Activated naive CD8-positive, alpha-beta T cell (primary cell): ENCODE measurements around the gene NTN3.
"Not testable (repeated sequence)": the region's sequence is repeated elsewhere in the genome, so short reads cannot be mapped to it uniquely, and the experiment has no call there.

Source experiments
- H3K27ac Mint-ChIP-seq: one replicate; pipeline ENCODE4 v1.8.0; 2021; ENCODE audit warnings: mixed read lengths
- H3K27me3 Mint-ChIP-seq: one replicate; pipeline ENCODE4 v1.8.0; 2021; ENCODE audit warnings: mixed read lengths
- H3K36me3 Mint-ChIP-seq: one replicate; pipeline ENCODE4 v1.8.0; 2021; ENCODE audit warnings: mixed read lengths
- H3K4me1 Mint-ChIP-seq: one replicate; pipeline ENCODE4 v1.8.0; 2021; ENCODE audit warnings: low read depth, mixed read lengths
- H3K4me3 Mint-ChIP-seq: one replicate; pipeline ENCODE4 v1.8.0; 2021; ENCODE audit warnings: mild to moderate bottlenecking, mixed read lengths
- H3K9me3 Mint-ChIP-seq: one replicate; pipeline ENCODE4 v1.8.0; 2021; ENCODE audit warnings: low read depth, mixed read lengths

The NTN3 gene

DNA sequence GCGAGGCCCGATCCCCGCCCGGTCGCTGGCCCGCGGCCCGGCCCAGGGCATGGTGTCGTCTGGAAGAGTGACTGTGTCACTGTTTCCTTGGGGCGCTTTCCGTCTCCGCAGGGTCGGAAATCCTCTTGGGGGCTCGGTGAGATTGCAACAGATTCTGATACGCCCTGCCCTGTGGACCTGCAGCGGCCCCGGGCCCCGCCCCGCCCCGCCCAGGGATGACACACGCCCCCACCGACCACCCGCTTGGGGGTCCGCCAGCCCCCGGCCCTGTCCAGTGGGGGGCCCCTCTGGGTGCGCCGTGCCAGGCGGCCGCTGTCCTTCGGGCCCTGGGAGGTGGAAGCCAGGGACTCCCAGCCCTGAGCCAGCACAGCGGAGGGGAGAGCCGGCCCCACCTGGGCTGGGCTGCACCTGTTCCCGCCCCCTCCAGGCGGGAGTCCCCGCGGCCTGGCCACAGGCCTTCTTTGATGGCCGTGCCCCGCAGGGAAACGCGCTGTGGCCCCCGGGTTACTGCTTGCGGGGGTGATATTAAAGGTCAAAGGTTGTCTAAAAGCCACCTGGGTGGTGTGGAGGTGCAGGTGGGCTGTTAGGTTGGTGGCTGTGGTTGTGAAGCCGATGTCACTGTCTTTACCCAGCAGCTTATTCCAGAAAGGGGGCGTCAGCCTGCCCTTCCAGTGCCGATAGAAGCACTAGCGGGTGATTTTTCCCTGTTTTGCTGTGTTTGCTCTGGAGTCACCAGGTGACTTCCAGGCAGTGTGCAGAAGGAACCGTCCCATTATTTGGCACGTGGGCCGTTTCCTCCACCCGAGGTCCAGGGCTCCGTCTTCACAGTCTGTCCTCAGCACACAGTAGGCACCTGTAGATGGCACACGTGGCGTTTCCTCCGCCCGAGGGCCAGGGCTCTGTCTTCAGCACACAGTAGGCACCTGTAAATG is 4.6 kb downstream of the NTN3 start:
- no peaks in the 10 kb centered on the region for H3K9me3 Mint-ChIP-seq
- no peaks in the 10 kb centered on the region for H3K36me3 Mint-ChIP-seq
- H3K27ac Mint-ChIP-seq: no peak overlapping the region
- H3K4me3 Mint-ChIP-seq: peak overlapping the region; percentile 70
- no peaks in the 10 kb centered on the region for H3K27me3 Mint-ChIP-seq
- peaks cover 10% of the 10 kb centered on the region for H3K4me1 Mint-ChIP-seq

DNA sequence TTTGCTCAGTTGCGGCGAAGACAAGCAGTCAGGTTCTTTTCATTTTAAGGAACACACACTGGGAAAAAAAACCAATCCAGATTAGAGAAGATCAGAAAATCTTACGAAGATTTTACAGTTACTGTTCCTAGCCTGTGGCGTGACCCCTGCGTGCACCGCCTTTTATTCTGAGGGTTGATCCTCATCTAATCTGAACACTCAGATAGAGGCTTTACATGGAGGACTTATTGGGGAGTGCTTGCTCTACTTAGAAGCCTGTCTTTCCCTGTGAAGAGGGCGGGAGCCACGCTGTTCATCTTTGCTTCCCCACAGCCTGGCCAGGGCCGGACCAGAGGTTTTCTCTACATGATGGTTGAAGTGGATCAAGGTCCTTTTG is 5.2 kb downstream of the NTN3 start:
- peak overlapping the region; percentile 70 for H3K4me3 Mint-ChIP-seq
- no peaks in the 10 kb centered on the region for H3K9me3 Mint-ChIP-seq
- H3K36me3 Mint-ChIP-seq: no peaks in the 10 kb centered on the region
- no peaks in the 10 kb centered on the region for H3K27me3 Mint-ChIP-seq
- no peak overlapping the region for H3K27ac Mint-ChIP-seq
- H3K4me1 Mint-ChIP-seq: peaks cover 10% of the 10 kb centered on the region

DNA sequence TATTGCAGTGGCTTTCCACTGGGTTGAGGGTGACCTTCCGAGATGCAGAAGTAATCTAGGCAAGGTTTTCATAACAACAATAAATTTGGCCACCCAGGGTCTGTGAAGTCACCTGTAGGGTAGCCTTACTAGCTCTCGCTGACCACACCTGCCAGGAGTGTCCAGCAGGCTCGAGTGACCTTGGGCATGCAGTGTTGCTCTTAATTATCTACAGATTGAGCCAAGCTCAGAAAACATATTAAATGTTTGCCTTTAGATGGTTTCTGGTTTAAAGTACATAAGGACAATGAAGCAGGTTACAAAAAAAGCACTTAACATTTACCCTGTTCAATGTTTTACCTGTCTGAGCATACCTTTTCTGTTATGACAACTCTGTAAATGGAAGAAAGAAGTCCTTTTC is 5.6 kb downstream of the NTN3 start:
- Mint-ChIP-seq H3K4me1 (peaks cover 10% of the 10 kb centered on the region), H3K9me3 (no peaks in the 10 kb centered on the region), H3K4me3 (peak overlapping the region; percentile 70), H3K27ac (no peak overlapping the region), H3K27me3 (no peaks in the 10 kb centered on the region), H3K36me3 (no peaks in the 10 kb centered on the region)

DNA sequence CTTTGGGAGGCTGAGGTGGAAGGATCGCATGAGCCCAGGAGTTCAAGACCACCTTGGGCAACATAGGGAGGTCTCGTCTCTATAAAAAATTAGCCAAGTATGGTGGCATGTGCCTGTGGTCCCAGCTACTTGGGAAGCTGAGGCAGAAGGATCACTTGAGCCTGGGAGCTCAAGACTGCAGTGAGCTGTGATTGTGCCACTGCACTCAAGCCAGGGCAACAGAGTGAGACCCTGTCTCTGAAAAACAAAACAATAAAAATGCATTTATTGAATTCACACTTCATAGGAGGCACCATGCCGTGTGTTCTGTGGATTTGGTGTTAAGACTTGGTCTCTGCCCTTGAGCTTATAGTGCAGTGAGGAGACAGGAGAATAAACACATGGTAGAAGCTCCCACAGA is 6.2 kb downstream of the NTN3 start:
- Mint-ChIP-seq H3K4me1 (peaks cover 13% of the 10 kb centered on the region), H3K27ac (no peak overlapping the region), H3K27me3 (no peaks in the 10 kb centered on the region), H3K36me3 (no peaks in the 10 kb centered on the region), H3K9me3 (no peaks in the 10 kb centered on the region), H3K4me3 (no peak overlapping the region)

GRCh38 chr16:2478279-2478678 is 7.2 kb downstream of the NTN3 start:
- H3K4me1 Mint-ChIP-seq: peaks cover 13% of the 10 kb centered on the region

GRCh38 chr16:2479996-2480395 is 8.9 kb downstream of the NTN3 start:
- not testable (repeated sequence) for H3K4me3 Mint-ChIP-seq, H3K27me3 Mint-ChIP-seq, H3K9me3 Mint-ChIP-seq, H3K36me3 Mint-ChIP-seq, H3K27ac Mint-ChIP-seq
- H3K4me1 Mint-ChIP-seq: peaks cover 12% of the 10 kb centered on the region

More at GRCh38 chr16:2478279-2478678, 7.2 kb downstream of the NTN3 start:
- H3K9me3 Mint-ChIP-seq: no peaks in the 10 kb centered on the region
- H3K27ac Mint-ChIP-seq: no peak overlapping the region
- H3K27me3 Mint-ChIP-seq: no peaks in the 10 kb centered on the region
- no peak overlapping the region for H3K4me3 Mint-ChIP-seq
- H3K36me3 Mint-ChIP-seq: no peaks in the 10 kb centered on the region

DNA sequence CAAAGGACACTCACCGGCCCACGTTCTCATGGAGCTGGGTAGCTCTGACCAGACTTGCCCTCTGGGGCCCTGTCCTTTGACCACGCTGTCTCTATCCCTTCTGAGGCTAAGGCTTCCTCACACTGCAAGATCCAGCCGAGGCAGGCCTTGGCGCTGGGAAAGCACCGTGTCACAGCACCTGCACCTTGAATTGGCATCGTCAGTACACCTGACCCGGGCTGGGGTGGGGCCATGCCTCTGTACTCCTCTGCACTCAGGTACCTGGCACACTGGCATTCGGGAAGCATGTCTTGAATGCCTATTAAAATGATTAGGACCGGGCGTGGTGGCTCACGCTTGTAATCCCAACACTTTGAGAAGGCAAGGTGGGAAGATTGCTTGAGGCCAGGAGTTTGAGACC is 9.9 kb downstream of the NTN3 start:
- no peaks in the 10 kb centered on the region for H3K36me3 Mint-ChIP-seq
- peaks cover 11% of the 10 kb centered on the region for H3K4me1 Mint-ChIP-seq
- H3K4me3 Mint-ChIP-seq: no peak overlapping the region
- no peaks in the 10 kb centered on the region for H3K27me3 Mint-ChIP-seq
- no peak overlapping the region for H3K27ac Mint-ChIP-seq
- no peaks in the 10 kb centered on the region for H3K9me3 Mint-ChIP-seq

DNA sequence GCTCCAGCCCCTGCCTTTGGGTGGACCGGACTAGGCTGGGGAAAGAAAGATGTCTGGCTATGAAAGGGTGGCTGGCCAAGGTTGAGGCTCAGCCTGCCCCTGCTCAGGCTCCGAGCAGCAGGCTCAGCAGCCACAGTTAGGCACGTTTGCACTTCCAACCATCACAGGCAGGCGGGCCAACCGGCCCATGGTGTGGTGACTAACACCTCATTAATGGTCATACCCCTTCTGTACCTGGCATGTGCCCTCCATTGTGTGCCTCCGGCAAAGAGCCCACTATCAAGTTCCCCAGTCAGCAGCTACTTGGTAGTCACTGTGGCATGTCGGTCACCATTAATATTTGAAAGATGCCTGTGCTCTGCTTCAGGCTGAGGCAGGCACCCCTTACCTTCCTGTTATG is 10.6 kb downstream of the NTN3 start:
- Mint-ChIP-seq H3K9me3 (no peaks in the 10 kb centered on the region), H3K4me1 (peaks cover 6% of the 10 kb centered on the region), H3K4me3 (no peak overlapping the region), H3K27me3 (no peaks in the 10 kb centered on the region), H3K36me3 (no peaks in the 10 kb centered on the region), H3K27ac (no peak overlapping the region)

- H3K27me3 Mint-ChIP-seq: no peaks in the 10 kb centered on the region
- H3K4me1 Mint-ChIP-seq: peaks cover 11% of the 10 kb centered on the region
- H3K36me3 Mint-ChIP-seq: no peaks in the 10 kb centered on the region
- no peak overlapping the region for H3K27ac Mint-ChIP-seq
- no peaks in the 10 kb centered on the region for H3K9me3 Mint-ChIP-seq
- H3K4me3 Mint-ChIP-seq: no peak overlapping the region
Observed at GRCh38 chr16:2482249-2482648, 11.2 kb downstream of the NTN3 start.

DNA sequence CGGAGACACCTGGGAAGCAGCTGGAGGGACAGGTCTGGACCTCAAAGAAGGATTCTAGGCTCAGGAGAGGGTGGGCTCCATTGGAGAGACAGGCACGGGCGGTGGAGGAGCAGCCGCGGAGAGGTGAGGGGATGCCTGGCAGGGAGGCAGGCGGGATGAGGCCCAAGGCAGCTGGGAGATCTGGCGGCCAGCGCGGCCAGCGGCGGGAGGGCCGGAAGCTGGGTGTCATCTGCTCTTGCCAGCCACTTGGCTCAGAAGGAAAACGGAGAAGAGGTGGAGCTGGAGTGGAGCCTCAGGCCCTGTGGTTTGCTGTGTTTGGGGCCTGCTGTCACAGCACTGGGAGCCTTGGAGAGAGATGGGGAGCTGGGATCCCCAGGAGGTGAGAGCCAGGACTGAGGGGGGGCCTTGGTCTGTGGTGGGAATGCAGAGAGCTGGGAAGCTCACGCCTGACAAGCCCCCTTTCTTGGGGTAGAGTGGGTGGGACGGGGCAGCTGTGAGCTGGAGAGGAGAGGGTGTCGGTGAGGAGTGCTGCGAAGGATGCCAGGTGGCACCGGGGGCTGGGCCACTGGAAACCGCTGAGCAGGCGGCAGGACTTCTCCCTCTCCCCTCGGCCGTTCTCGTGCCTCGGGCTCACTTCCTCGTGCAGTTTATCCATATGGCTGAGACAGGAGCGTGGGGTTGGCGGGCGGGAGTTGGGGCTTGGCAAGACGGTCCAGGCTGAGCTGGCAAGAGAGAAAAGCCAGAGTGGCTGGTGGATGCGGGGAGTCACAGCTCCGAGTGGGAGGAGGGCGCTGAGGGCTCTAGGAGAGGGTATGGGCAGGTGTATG is 11.8 kb downstream of the NTN3 start:
- Mint-ChIP-seq H3K27me3 (no peaks in the 10 kb centered on the region), H3K27ac (no peak overlapping the region), H3K9me3 (no peaks in the 10 kb centered on the region), H3K36me3 (no peaks in the 10 kb centered on the region), H3K4me1 (peaks cover 15% of the 10 kb centered on the region), H3K4me3 (no peak overlapping the region)

DNA sequence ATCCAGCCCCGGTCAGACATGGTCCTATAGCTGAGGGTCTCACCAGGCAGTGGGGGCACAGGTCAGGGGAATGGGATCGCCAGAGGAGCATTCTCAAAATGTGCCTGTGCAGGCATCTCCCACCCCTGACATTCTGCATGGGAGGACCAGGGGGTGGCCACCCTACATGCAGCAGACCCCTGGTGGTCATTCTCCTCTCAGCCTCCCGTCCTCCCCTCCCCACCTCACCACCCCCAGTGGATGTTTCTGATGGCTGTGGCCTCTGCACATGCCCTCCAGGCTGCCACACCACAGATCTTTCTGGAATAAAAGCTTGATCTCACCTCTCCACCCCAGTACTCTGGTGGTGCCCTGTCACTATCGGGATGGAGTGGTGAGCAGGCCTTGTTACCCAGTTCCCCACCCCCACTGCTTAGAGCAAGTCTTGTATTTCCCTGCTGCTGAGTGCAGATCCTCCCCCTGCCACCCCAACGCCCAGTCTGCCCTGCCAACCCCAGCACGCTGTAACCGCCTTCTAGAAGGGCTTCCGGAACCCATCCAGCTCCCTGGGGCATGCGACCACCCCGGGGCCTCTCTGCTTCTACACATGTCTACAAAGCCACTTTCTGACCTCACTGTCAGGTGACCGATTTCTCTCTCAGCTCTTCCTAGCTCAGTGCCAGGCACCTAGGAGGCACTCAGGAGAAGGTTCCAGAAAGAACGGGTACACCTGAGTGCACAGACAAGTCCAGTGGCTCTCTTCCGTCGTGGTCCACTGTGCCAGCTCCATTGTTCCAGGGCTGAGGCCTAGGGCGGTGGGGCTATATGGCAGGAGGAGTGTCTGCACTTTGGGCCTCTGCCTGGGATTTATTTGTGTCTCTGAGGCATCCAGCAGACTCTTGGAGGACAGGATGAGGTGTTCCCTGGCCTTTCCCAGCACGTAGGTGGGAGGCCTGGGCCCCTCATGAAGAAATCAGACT is 13.1 kb downstream of the NTN3 start:
- Mint-ChIP-seq H3K36me3 (no peaks in the 10 kb centered on the region), H3K4me3 (no peak overlapping the region), H3K4me1 (peaks cover 15% of the 10 kb centered on the region), H3K27me3 (no peaks in the 10 kb centered on the region), H3K27ac (peak overlapping the region; percentile 13), H3K9me3 (no peaks in the 10 kb centered on the region)

DNA sequence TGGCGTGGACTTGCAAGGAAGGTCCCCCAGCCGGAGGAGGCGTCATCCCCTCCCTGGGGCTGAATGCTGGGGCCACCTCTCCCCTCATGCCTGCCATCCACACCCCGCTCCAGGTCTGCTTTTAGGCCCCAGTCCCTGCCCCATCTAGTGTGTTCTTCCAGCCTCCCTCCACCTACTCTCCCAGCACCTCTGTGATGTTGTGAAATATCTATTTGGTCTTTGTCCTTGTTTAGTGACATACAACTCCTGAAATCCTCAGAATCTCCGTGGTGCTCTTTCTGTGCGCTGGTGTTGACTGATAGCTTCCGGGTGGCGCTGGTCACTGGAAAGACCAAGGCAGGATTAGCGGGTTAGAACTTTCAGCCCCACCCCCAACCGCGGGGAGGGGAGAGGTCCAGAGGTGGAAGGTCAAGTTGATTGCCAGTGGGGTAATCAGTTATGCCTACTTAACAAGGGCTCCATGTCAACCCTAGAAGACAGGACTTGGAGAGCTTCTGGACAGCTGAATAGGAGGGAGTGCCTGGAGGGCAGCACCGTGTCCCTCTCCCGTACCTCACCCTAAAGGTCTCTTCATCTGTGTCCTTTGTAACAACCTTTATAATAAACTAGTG is 13.9 kb downstream of the NTN3 start:
- Mint-ChIP-seq H3K9me3 (no peaks in the 10 kb centered on the region), H3K4me1 (peaks cover 15% of the 10 kb centered on the region), H3K36me3 (no peaks in the 10 kb centered on the region), H3K27ac (no peak overlapping the region), H3K4me3 (no peak overlapping the region), H3K27me3 (no peaks in the 10 kb centered on the region)

DNA sequence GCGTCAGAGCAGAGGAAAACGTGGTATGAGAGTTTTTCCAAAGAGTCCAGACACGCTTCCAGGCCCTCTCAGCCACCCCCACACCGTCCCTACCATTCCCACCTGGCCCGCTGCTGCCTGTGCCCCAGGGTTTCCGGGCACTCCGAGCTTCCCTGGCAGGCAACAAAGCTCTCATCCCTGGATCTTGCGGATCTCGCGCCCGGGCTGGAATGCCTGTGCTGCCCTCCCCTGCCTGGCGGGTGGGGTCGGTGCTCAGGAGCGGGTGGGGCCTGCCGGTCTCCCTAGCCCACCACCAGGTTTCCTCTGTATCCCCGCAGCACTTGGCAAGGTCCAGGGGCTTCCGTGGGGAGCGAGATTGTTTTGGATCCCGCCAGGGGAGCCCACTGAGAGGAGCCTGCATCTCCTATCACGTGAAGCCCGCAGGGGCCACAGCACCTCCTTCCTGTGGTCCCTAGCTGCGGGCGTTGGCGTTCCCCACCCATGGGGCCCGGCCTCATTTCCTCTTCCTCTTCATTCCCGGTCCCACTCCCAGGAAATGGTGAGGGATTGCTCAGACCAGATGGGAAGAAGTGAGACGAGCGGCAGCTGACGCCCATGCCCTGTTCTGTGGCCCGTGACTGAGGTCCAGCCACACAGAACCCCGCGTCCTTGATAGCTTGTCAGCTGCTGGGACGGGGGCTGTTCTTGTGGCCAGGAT is 14.9 kb downstream of the NTN3 start:
- Mint-ChIP-seq H3K4me1 (peaks cover 15% of the 10 kb centered on the region), H3K27me3 (no peaks in the 10 kb centered on the region), H3K9me3 (no peaks in the 10 kb centered on the region), H3K36me3 (no peaks in the 10 kb centered on the region), H3K4me3 (no peak overlapping the region), H3K27ac (no peak overlapping the region)
